ENCODE data around the gene AKNA.

Gene AKNA

GRCh38 chr9:114389612-114390368, 2.0 kb upstream of the AKNA start:
- TF ChIP-seq CTCF (conservative IDR thresholded peaks at IDR 0.05; ENCODE audit: low read depth, low read length) = no peak
- H3K4me3 ChIP-seq (ENCODE audit: low read length) = no peak overlapping the region
- DNase-seq (ENCODE audit: low read depth) = no peak

DNA sequence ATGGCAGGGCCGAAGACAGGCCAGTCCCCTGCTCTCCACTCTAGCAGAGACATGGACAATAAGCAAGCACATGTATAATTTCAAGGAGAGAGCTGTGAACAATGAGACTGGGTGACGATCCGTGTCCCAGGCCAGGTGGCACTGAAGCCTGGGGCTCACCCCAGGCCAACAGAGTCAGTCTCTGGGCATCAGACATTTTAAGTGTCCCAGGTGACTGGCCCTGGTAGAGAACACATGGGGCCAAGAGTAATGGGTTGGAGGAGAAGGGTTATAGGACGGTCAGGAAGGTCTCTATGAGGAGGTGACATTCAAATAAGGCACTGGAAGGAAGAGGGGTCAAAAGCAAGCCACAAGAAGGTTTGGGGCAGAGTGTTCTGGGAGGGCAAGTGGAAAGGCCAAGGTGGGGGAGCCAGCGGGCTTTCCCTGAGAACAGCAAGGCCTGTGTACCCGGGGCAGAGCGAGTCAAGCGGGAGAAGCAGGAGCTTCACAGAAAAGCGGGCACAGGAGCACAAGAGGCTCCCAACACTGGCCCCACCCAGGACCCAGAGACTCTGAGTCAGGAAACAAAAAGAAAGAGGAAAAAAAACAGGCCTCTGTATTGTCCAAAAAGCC, 1.1 kb upstream of the AKNA start:
- no peak overlapping the region for H3K4me3 ChIP-seq (ENCODE audit: low read length)
- no peak for DNase-seq (ENCODE audit: low read depth)
- TF ChIP-seq CTCF (conservative IDR thresholded peaks at IDR 0.05; ENCODE audit: low read depth, low read length) = no peak

- H3K4me3 ChIP-seq (ENCODE audit: low read length) = no peak overlapping the region
- DNase-seq (ENCODE audit: low read depth) = no peak
- TF ChIP-seq CTCF (conservative IDR thresholded peaks at IDR 0.05; ENCODE audit: low read depth, low read length) = no peak
Measured at GRCh38 chr9:114388357-114388682, 538 bp upstream of the AKNA start.

DNA sequence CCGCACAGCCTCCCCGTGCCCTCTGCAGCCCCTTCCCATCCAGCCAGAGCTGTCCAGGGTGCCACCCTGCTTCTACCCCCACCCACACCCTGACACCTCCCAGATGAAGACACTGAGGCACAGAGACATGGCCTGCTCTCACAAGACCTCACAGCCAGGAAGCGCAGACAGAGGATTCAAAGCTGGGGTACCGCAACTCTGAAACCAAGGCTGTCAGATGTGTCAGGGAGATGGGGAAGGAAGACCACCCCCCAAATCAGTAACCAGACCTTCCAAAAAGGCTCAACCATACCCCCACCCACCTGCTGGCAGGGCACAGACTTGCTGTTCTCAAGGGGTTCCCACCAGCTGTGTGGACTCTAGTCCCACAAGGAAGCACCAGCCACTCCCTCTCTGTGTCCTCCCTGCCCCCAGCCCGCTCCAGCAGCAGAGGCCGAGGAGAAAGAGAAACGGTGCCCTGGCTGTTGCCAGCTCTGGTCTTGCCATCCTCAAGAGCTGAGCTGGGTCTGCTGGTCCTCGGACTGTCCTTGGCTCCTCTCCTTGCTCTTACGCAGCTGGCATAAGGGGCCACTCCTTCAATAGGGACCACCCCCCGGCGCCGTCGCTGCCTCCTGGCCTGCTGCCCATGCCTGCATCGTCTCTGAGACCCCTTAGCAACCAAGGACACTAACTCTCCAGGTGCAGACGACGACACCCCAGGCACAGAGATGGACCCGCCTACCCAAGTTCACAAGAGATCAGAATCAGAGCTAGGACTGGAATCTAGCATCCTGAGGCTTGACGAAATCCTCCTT, 699 bp downstream of the AKNA start:
- DNase-seq (ENCODE audit: low read depth) = no peak
- no peak for TF ChIP-seq CTCF (conservative IDR thresholded peaks at IDR 0.05; ENCODE audit: low read depth, low read length)
- peak overlapping the region; percentile 55 for H3K4me3 ChIP-seq (ENCODE audit: low read length)

DNA sequence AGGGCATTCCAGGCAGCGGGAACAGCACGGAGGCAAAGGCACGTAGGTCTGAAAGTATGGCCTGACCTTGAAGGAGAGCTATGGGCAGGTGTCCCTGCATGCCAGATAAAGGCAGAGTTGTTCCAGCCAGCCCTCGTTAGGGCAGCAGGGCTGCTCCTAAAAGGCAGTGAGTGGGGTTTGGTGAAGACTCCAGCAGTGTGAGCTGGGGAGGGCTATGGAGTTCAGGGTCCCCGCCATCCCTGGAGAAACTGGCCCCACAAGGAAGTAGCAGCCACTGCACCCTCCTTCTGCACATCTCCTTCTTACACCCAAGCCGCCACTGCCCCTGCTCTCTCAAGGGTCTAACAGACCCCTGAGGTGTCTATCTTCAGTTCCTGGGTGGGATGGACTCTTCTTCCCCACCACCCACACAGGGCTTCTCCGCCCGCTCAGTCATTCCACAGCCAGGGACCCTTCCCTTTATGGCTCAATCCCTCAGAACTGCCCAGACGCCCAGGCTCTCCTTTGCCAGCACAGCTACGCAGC, 1.4 kb downstream of the AKNA start:
- no peak for DNase-seq (ENCODE audit: low read depth)
- no peak overlapping the region for H3K4me3 ChIP-seq (ENCODE audit: low read length)
- TF ChIP-seq CTCF (conservative IDR thresholded peaks at IDR 0.05; ENCODE audit: low read depth, low read length) = no peak

DNA sequence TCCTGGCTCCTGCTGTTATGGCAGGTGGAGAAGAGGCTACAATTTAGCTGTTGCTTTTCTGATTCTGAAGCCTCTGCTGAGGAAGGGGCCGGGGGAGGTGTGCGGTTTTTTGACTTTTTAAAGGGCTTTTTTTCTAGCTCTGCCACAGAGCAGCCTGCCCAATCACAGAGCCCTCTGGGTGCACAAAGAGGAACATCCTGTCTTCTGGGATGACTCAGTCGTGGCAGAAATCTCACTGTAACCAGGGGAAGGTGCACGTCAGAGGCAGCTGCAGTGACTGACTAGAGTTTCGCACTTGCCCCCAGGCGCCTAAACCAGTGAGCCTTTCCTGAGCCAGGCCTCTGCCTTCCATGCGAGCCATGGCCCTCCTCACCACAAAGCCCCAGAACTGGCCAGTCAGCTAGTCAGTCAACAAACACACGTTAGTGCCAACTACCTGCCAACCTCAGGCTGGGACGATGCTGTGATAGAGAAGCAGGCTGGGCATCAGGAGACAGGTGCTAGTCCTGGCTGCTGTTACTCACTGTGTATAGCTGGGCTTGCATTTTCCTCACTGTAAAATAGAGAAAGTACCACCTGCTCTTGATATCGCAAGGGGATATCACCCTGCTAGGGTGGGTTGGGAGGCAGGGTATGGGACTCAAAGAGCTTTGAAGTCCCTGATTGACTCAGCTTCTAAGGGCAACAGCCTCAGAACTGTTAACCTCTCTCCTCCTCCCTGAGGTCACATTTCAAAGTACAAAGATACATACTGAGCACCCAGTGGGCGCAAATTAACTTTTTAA, 2.2 kb downstream of the AKNA start:
- no peak for DNase-seq (ENCODE audit: low read depth)
- H3K4me3 ChIP-seq (ENCODE audit: low read length) = no peak overlapping the region
- TF ChIP-seq CTCF (conservative IDR thresholded peaks at IDR 0.05; ENCODE audit: low read depth, low read length) = no peak
